Cardiac fibroblast (primary cell): ENCODE results near the gene HDGFL3.

Experiments
- DNase-seq, 2 donors: peaks; one replicate each; pipeline versions ENCODE4 v3.0.0 to v3.0.0-alpha.2; 2010; ENCODE audit warnings: low read depth in 2 of 2
- H3K4me3 ChIP-seq, 2 donors: replicated peaks in 1 of 2; 1 replicate in 1 of 2; 2 replicates in 1 of 2; pipeline ENCODE4 v1.5.1; 2011; ENCODE audit warnings: low read depth in 2 of 2, low read length in 2 of 2, mild to moderate bottlenecking in 2 of 2, moderate library complexity in 1 of 2
- CTCF ChIP-seq: IDR thresholded peaks from one replicate; pipeline ENCODE4 v1.5.1; 2011; ENCODE audit warnings: low read depth, mild to moderate bottlenecking, low read length, inconsistent platforms

HDGFL3 gene

GRCh38 chr15:83166218-83166617, 41.4 kb downstream of the HDGFL3 start:
- H3K4me3 ChIP-seq = no peak overlapping the region
- peak in 1 of 2 donors; percentile 14 for DNase-seq
- TF ChIP-seq CTCF = no peak

- peak; percentile 6 to 29 for DNase-seq
- no peak for TF ChIP-seq CTCF
- H3K4me3 ChIP-seq = no peak overlapping the region
Observed at GRCh38 chr15:83164771-83165404, 42.7 kb downstream of the HDGFL3 start.

- DNase-seq = peak; percentile 16 to 80
- H3K4me3 ChIP-seq = no peak overlapping the region
- TF ChIP-seq CTCF = no peak
Observed at GRCh38 chr15:83164111-83164770, 43.4 kb downstream of the HDGFL3 start.

- no peak for TF ChIP-seq CTCF
- peak; percentile 7 to 18 for DNase-seq
- H3K4me3 ChIP-seq = no peak overlapping the region
Observed at GRCh38 chr15:83163032-83163431, 44.6 kb downstream of the HDGFL3 start.

GRCh38 chr15:83160741-83161140, 46.9 kb downstream of the HDGFL3 start:
- TF ChIP-seq CTCF = no peak
- no peak for DNase-seq
- no peak overlapping the region for H3K4me3 ChIP-seq

GRCh38 chr15:83158393-83158792, 49.2 kb downstream of the HDGFL3 start:
- TF ChIP-seq CTCF = no peak
- H3K4me3 ChIP-seq = no peak overlapping the region
- DNase-seq = no peak

- no peak for DNase-seq
- no peak overlapping the region for H3K4me3 ChIP-seq
- no peak for TF ChIP-seq CTCF
Observed at GRCh38 chr15:83155942-83156341, 51.7 kb downstream of the HDGFL3 start.
